ENCODE measurements around the gene ICAM5. TPM values are rescaled to one million over a fixed set of nuclear protein-coding genes. Genes with fewer than 3 reads are reported as not detected.

Gene ICAM5
- total RNA-seq, 1 donor: not detected

GRCh38 chr19:10305139-10305806, 15.5 kb downstream of the ICAM5 start:
- no peak for TF ChIP-seq CTCF (IDR thresholded peaks at IDR 0.05; ENCODE audit: extremely low read depth, low read depth, low read length)
- no peaks in the 10 kb centered on the region for H3K27me3 ChIP-seq (ENCODE audit: insufficient read depth, low read length)
- H4K20me1 ChIP-seq (ENCODE audit: insufficient read depth, low read length): no peaks in the 10 kb centered on the region
- peak; percentile 97 for DNase-seq (ENCODE audit: insufficient read length, low spot score, missing footprints)
- peaks cover 6% of the 10 kb centered on the region for H3K36me3 ChIP-seq (ENCODE audit: insufficient read depth, low read length)
- H3K4me3 ChIP-seq (ENCODE audit: insufficient read depth, low read length): peak overlapping the region; percentile 42
- peak overlapping the region; percentile 79 for H2AFZ ChIP-seq (ENCODE audit: low read length)
- H3K79me2 ChIP-seq (ENCODE audit: insufficient read depth, low read length): no peaks in the 10 kb centered on the region
- no peaks in the 10 kb centered on the region for H3K9me3 ChIP-seq (ENCODE audit: low read depth, low read length)
- H3K4me2 ChIP-seq (ENCODE audit: insufficient read depth, low read length): peak overlapping the region; percentile 48
- H3K4me1 ChIP-seq (ENCODE audit: insufficient read depth, low read length): peaks cover 24% of the 10 kb centered on the region
- peak overlapping the region; percentile 77 for H3K27ac ChIP-seq (ENCODE audit: low read depth, low read length)

DNA sequence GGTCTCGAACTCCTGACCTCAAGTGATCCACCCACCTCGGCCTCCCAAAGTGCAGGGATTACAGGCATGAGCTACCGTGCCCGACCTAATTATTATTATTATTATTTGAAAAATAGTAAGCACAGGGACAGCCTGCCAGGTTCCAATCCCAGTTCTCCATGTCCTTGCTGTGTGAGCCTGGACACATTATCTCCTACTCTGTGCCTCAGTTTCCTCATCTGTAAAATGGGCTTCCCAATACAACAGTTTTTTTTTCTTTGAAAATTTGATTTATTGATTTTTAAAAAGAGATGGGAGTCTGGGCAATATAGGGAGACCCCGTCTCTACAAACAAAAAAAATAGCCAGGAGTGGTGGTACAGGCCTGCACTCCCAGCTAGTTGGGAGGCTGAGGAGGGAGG, 16.6 kb downstream of the ICAM5 start:
- DNase-seq (ENCODE audit: insufficient read length, low spot score, missing footprints): peak; percentile 3
- Histone ChIP-seq H2AFZ (ENCODE audit: low read length) (no peak overlapping the region), H3K9me3 (ENCODE audit: low read depth, low read length) (no peaks in the 10 kb centered on the region), H3K27me3 (ENCODE audit: insufficient read depth, low read length) (no peaks in the 10 kb centered on the region), H3K79me2 (ENCODE audit: insufficient read depth, low read length) (no peaks in the 10 kb centered on the region), H3K4me1 (ENCODE audit: insufficient read depth, low read length) (peaks cover 24% of the 10 kb centered on the region), H4K20me1 (ENCODE audit: insufficient read depth, low read length) (no peaks in the 10 kb centered on the region), H3K4me2 (ENCODE audit: insufficient read depth, low read length) (no peak overlapping the region), H3K4me3 (ENCODE audit: insufficient read depth, low read length) (no peak overlapping the region), H3K27ac (ENCODE audit: low read depth, low read length) (no peak overlapping the region), H3K36me3 (ENCODE audit: insufficient read depth, low read length) (peaks cover 6% of the 10 kb centered on the region)
- no peak for TF ChIP-seq CTCF (IDR thresholded peaks at IDR 0.05; ENCODE audit: extremely low read depth, low read depth, low read length)

- Histone ChIP-seq H3K36me3 (ENCODE audit: insufficient read depth, low read length) (peaks cover 10% of the 10 kb centered on the region), H3K4me1 (ENCODE audit: insufficient read depth, low read length) (peaks cover 12% of the 10 kb centered on the region), H3K4me2 (ENCODE audit: insufficient read depth, low read length) (no peak within 1 kb of the TSS), H3K79me2 (ENCODE audit: insufficient read depth, low read length) (peaks cover 3% of the 10 kb centered on the region), H4K20me1 (ENCODE audit: insufficient read depth, low read length) (no peaks in the 10 kb centered on the region), H3K27ac (ENCODE audit: low read depth, low read length) (no peak within 1 kb of the TSS), H3K4me3 (ENCODE audit: insufficient read depth, low read length) (no peak within 1 kb of the TSS), H3K27me3 (ENCODE audit: insufficient read depth, low read length) (no peaks in the 10 kb centered on the region), H3K9me3 (ENCODE audit: low read depth, low read length) (no peaks in the 10 kb centered on the region), H2AFZ (ENCODE audit: low read length) (no peak within 1 kb of the TSS)
- TF ChIP-seq CTCF (IDR thresholded peaks at IDR 0.05; ENCODE audit: extremely low read depth, low read depth, low read length): no peak
- DNase-seq (ENCODE audit: insufficient read length, low spot score, missing footprints): peak; percentile 34
These were observed 19.7 kb downstream of the ICAM5 start, which contains the start of gene ZGLP1 for GRCh38 chr19:10309423-10309822. ZGLP1 (minus strand) TSS chr19:10309815.

- Histone ChIP-seq H3K36me3 (ENCODE audit: insufficient read depth, low read length) (peaks cover 25% of the 10 kb centered on the region), H3K27ac (ENCODE audit: low read depth, low read length) (peak within 1 kb of the TSS; percentile 68), H3K9me3 (ENCODE audit: low read depth, low read length) (no peaks in the 10 kb centered on the region), H3K4me3 (ENCODE audit: insufficient read depth, low read length) (peak within 1 kb of the TSS; percentile 96), H3K4me1 (ENCODE audit: insufficient read depth, low read length) (no peaks in the 10 kb centered on the region), H2AFZ (ENCODE audit: low read length) (peak within 1 kb of the TSS; percentile 95), H3K79me2 (ENCODE audit: insufficient read depth, low read length) (peaks cover 14% of the 10 kb centered on the region), H3K27me3 (ENCODE audit: insufficient read depth, low read length) (no peaks in the 10 kb centered on the region), H3K4me2 (ENCODE audit: insufficient read depth, low read length) (peak within 1 kb of the TSS; percentile 96), H4K20me1 (ENCODE audit: insufficient read depth, low read length) (peaks cover 2% of the 10 kb centered on the region)
- no peak for TF ChIP-seq CTCF (IDR thresholded peaks at IDR 0.05; ENCODE audit: extremely low read depth, low read depth, low read length)
- DNase-seq (ENCODE audit: insufficient read length, low spot score, missing footprints): peak; percentile 99
These were observed 25.8 kb downstream of the ICAM5 start, which contains the start of gene FDX2 for GRCh38 chr19:10315335-10316214. FDX2 (minus strand) TSS chr19:10316015; CDS start chr19:10315996, 19 bp downstream.
